ENCODE measurements around the gene MYH6. TPM values are rescaled to one million over a fixed set of nuclear protein-coding genes. Genes with fewer than 3 reads are reported as not detected.
A peak's percentile ranks its signal among the peaks of the same experiment; 100 is the strongest.
"Not testable (repeated sequence)": the region's sequence is repeated elsewhere in the genome, so short reads cannot be mapped to it uniquely, and the experiment has no call there.

MYH6 gene
- total and polyA plus RNA-seq, 12 donors = 76.6 to 7,525 (median 314) TPM

- H3K36me3 ChIP-seq = peaks cover 0 to 74% (median 5%) of the 10 kb centered on the region in 9 donors
- H3K27me3 ChIP-seq = no peaks in the 10 kb centered on the region
These were observed 13.5 kb upstream of the MYH6 start for GRCh38 chr14:23421594-23421993.

GRCh38 chr14:23419646-23420045 lies 11.6 kb upstream of the MYH6 start:
- Histone ChIP-seq H3K36me3 (peaks cover 0 to 93% (median 3%) of the 10 kb centered on the region in 9 donors), H3K27ac (peak overlapping the region in 6 of 10 donors; percentile 40 to 72 (median 55)), H3K4me1 (peaks cover 0 to 47% (median 0%) of the 10 kb centered on the region in 9 donors), H3K4me3 (peak overlapping the region in 3 of 10 donors; percentile 19 to 24 (median 22))
- intact Hi-C loops (cut with DNase I); H3K9me3 ChIP-seq; H3K27me3 ChIP-seq; DNase-seq: not testable (repeated sequence)
- 26 to 42% methylated on average over 1 to 3 of the region's 17 CpGs for WGBS, 2 donors
- peak in 2 of 8 donors; percentile 1 to 9 for ATAC-seq

More at GRCh38 chr14:23421594-23421993, 13.5 kb upstream of the MYH6 start:
- TF ChIP-seq CTCF (IDR thresholded peaks at IDR 0.05) = no peak
- intact Hi-C loops (cut with DNase I) = no loop called here
- DNase-seq = no peak
- Histone ChIP-seq H3K4me1 (peaks cover 0 to 39% (median 0%) of the 10 kb centered on the region in 9 donors), H3K9me3 (no peaks in the 10 kb centered on the region), H3K27ac (peak overlapping the region in 6 of 10 donors; percentile 9 to 56 (median 42)), H3K4me3 (peak overlapping the region in 2 of 10 donors; percentile 11 to 20)
- no peak for ATAC-seq

GRCh38 chr14:23418021-23418420 lies 9.9 kb upstream of the MYH6 start:
- Histone ChIP-seq H3K27ac (peak overlapping the region in 9 of 10 donors; percentile 16 to 72 (median 48)), H3K36me3 (peaks cover 0 to 96% (median 3%) of the 10 kb centered on the region in 9 donors), H3K4me1 (peaks cover 0 to 54% (median 0%) of the 10 kb centered on the region in 9 donors), H3K4me3 (peak overlapping the region in 4 of 10 donors; percentile 12 to 24 (median 20)), H3K27me3 (no peaks in the 10 kb centered on the region), H3K9me3 (no peaks in the 10 kb centered on the region)
- intact Hi-C loops (cut with DNase I) = no loop called here
- DNase-seq (no peak), ATAC-seq (peak in 4 of 8 donors; percentile 0 to 1 (median 0))
- 46 to 68% methylated on average over 21 of the region's 21 CpGs for WGBS, 2 donors
- no peak for TF ChIP-seq CTCF (IDR thresholded peaks at IDR 0.05)

- intact Hi-C loops (cut with DNase I); DNase-seq; H3K27me3 ChIP-seq; H3K9me3 ChIP-seq: not testable (repeated sequence)
- Histone ChIP-seq H3K4me3 (peak overlapping the region in 1 of 10 donors; percentile 11), H3K36me3 (peaks cover 0 to 96% (median 3%) of the 10 kb centered on the region in 9 donors), H3K4me1 (peaks cover 0 to 47% (median 0%) of the 10 kb centered on the region in 9 donors), H3K27ac (peak overlapping the region in 5 of 10 donors; percentile 21 to 72 (median 55))
- 43 to 57% methylated on average over 12 of the region's 12 CpGs for whole genome bisulfite sequencing, 2 donors
- peak in 3 of 8 donors; percentile 1 to 3 (median 1) for ATAC-seq
These were observed 9.2 kb upstream of the MYH6 start for GRCh38 chr14:23417269-23417668.

GRCh38 chr14:23416801-23417200 lies 8.7 kb upstream of the MYH6 start:
- H3K4me3 ChIP-seq = peak overlapping the region in 1 of 10 donors; percentile 11
- WGBS, 2 donors = 55 to 63% methylated on average over 11 of the region's 11 CpGs
- H3K27ac ChIP-seq = peak overlapping the region in 3 of 10 donors; percentile 55 to 72 (median 58)
- TF ChIP-seq CTCF (IDR thresholded peaks at IDR 0.05) = no peak
- H3K9me3 ChIP-seq = no peaks in the 10 kb centered on the region
- intact Hi-C loops (cut with DNase I) = no loop called here
- H3K27me3 ChIP-seq = no peaks in the 10 kb centered on the region
- peaks cover 0 to 43% (median 0%) of the 10 kb centered on the region in 9 donors for H3K4me1 ChIP-seq
- DNase-seq (no peak), ATAC-seq (peak in 2 of 8 donors; percentile 3 to 6)
- peaks cover 0 to 95% (median 3%) of the 10 kb centered on the region in 9 donors for H3K36me3 ChIP-seq

All from heart right ventricle (tissue), 16 donors.